GM18858 (cell line): Measurements from ENCODE around the gene GDE1.
A peak's percentile ranks its signal among the peaks of the same experiment; 100 is the strongest.
"Not testable (repeated sequence)": the region's sequence is repeated elsewhere in the genome, so short reads cannot be mapped to it uniquely, and the experiment has no call there.

Source experiments
- ATAC-seq: cut with Tn5 transposase; IDR thresholded peaks from one replicate; pipeline ENCODE4 v1.9.1; 2021; ENCODE audit not compliant: unreplicated experiment

The GDE1 gene

GRCh38 chr16:19521471-19522396 is at the start of gene GDE1:
TSS of gene GDE1 (minus strand) at chr16:19522098. CDS start at chr16:19521964, 134 bp downstream.
- peak; percentile 68 for ATAC-seq

- ATAC-seq, result no peak
Observed at GRCh38 chr16:19567560-19567959, 45.7 kb upstream of the GDE1 start.

GRCh38 chr16:19566362-19566761 is 44.5 kb upstream of the GDE1 start:
- no peak for ATAC-seq

GRCh38 chr16:19563377-19563776 is 41.5 kb upstream of the GDE1 start:
- ATAC-seq, result no peak

DNA sequence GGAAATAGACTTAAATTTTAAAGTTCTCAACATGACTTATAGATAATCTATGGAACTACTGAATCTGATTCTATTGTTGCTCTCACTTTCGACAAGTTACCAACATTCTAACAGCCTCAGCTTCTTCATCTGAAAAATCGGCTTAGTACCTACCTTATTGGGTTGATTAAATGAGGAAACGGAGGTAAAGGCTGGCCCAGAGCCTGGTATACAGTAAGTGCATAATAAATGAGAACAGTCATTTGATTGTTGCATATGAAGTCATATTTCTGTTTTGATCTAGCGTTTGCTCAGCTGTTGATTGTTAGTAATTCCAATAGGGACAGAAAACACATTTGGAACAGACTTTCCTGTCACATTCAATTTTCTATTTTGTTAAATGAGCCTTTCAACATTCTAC is 38.2 kb upstream of the GDE1 start:
- no peak for ATAC-seq

DNA sequence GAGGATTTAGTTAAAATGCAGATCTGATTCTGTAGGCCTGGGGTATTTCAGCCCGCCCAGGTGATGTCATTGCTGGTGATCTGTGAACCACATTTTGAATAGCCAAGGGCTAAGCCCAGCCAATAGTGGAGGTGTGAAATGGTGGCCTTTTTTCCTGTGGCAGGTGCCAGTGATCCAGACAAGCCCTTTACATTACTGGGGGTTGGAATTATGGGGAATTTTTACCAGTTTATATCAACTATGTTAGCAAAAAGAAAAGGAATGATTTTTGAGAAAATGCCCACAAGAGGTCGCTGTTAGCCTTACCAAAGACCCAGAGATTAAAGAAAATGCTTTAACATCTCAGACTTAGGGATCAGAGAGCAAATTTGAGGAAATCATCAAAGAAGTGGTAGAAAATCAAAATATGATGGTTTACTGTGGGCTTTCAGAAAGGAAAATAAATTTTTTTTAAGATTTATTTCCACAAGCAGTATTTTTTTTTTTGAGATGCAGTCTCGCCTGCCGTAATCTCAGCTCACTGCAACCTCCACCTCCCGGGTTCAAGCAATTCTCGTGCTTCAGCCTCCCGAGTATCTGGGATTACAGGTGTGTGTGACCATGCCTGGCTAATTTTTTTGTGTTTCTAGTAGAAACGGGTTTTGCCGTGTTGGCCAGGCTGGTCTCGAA is 37.5 kb upstream of the GDE1 start:
- no peak for ATAC-seq

DNA sequence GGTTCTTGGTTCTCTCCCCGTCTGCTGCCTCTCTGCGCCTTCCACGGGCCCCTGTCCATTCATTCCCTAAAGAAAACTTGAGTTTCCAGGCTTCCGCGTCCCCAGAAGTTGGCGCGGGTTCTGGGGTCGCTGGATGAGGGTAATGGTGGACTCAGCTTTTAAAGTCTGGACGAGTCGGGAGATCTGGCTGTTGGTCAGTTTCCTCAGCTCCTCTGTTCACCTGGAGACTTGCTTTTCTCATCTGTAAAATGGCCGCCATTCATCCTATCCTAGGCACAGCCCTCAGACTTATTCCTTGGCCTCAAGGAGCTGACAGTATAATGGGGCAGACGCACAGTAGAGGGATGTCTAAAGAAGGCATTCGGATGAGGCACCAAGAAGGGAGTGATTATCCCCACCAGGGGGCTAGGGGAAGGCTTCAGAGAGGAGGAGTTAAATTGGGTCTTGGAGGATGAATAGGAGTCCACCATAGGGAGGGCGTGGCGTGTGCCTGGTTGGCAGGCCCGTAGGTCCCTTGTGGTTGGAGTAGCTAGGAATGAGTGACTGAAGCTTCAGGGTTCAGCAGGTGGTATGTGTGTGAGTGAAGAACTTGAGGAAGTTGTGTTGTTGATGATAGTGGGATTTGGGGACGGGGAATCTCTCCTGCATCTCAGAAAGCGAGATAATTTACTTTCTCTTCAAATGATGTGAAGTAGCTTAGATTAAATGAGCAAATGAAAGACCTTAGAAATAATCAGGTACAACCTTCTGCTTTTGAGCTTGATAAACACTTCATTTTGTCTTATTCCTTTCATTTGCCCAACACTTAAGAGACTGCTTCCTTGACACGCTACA is 34.3 kb upstream of the GDE1 start:
- ATAC-seq, result no peak

- peak; percentile 88 for ATAC-seq
Observed at GRCh38 chr16:19555186-19555937, 33.5 kb upstream of the GDE1 start, which contains the start of gene VPS35L. TSS of gene VPS35L (plus strand) at chr16:19555703. CDS start at chr16:19555730, 27 bp downstream.

DNA sequence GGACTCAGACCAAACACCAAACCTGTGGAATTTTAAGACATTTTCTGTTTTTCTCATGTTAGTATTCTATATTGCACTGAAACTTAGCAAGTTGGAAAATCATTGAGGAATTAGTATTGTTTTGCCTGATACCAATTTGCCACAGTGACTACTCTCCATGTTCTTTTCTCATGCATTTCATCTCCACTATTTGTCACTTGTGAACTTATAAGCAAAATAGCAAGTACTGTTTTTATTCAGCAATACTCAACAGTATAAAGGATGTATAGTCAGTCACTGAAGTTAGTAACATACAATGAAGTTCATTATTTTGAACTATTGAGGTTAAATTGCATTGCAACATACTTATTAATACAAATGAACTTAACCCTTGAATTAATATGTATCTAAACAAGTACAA is 27.8 kb upstream of the GDE1 start:
- ATAC-seq, result no peak

DNA sequence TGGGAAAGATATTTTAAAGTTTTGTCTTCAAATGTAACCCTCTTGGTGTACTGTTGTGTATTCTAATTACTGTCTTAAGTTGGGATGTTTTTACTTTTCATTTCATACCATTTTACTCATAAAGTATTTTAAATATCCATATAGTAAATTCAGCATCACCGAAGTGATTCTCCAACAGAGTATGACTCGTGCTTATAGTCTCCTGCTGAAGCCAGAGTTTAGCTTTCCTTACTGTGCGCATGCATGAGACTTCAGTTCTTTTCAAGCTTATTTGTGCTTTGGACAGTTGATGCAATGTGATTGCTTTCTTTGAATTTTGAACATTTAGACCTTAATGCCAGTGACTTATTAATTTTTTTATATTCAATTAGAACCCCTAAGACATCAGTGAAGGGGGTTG is 26.2 kb upstream of the GDE1 start:
- ATAC-seq, result no peak

DNA sequence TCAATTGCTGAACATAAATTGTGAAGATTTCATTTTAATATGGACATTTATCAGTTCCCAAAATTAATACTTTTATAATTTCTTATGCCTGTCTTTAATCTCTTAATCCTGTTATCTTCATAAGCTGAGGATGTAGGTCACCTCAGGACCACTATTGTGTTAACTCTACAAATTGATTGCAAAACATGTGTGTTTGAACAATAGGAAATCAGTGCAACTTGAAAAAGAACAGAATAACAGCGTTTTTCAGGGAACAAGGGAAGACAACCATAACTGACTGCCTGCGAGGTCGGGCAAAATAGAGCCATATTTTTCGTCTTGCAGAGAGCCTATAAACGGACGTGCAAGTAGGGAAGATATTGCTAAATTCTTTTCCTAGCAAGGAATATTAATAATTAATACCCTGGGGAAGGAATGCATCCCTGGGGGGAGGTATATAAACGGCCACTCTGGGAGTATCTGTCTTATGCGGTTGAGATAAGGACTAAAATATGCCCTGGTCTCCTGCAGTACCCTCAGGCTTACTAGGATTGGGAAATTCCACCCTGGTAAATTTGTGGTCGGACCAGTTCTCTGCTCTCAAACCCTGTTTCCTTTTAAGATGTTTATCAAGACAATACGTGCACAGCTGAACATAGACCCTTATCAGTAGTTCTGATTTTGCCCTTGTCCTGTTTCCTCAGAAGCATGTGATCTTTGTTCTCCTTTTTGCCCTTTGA is 21.5 kb upstream of the GDE1 start:
- not testable (repeated sequence) for ATAC-seq

GRCh38 chr16:19542138-19542821 is 20.4 kb upstream of the GDE1 start:
- no peak for ATAC-seq

DNA sequence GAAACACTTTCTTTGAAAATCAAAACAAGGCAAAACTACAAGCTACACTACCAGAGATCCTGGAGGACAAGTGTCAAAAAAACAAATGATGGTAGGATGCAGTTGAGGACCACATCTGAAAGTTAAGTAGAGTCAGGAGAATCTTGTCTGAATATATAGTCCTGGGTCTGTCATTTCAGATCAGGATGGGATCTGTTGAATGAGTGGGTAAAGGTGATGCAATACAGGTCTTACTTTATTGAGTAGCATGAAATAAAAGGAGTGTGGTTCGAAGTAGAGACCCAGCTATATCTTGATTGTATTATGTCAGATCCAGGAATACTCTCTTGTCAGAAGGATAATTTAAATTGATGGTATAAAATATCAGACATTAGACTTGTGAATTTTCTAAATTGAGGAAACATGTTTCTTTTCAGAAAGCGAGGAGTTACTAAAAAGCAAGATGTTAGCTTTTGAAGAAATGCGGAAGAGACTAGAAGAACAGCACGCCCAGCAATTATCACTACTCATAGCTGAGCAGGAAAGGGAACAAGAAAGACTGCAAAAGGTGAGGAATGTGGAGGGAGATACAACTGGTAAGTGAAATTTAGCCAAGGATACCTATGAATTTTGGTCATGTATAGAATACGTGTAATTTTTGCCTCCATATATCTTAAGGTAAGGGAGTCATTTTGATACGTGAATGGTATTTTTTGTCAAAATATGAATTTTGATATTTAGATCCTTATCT is 18.5 kb upstream of the GDE1 start:
- ATAC-seq, result no peak

DNA sequence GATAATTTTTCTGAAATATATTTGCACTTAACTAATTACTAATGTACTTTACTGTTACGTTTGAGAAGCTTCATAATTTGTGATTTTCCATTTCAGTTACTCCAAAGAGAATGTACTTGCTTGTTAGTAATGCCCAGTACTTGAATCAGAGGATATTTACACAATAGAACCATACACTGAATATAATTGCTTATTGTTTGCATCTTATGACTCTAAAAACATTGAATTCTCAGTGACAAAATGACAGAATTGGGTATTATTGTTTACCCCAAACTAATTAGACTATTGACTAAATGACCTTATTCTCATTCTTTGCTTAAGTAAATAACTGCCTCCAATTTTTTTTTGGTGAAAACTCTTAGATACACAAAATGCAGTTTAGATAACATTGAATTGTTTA is 10.7 kb upstream of the GDE1 start:
- ATAC-seq, result no peak

GRCh38 chr16:19528666-19529065 is 6.8 kb upstream of the GDE1 start:
- ATAC-seq, result no peak

DNA sequence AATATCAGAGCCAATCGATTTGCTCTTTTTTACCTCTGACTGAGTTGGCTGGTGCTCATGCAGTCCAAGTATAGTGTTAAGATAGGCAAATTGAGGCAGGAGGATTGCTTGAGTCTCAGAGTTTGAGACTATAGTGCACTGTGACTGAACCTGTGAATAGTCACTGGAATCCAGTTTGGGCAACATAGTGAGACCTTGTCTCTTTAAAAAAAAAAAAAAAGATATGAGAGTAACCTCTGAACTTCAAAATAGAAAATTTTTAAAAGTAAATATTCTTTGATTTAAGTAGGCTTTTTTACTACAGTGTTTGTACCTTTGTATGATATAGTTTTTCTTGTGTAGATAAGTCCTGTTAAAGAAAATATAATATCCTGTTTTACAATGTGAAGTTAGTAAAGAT is 5.3 kb upstream of the GDE1 start:
- ATAC-seq, result no peak

DNA sequence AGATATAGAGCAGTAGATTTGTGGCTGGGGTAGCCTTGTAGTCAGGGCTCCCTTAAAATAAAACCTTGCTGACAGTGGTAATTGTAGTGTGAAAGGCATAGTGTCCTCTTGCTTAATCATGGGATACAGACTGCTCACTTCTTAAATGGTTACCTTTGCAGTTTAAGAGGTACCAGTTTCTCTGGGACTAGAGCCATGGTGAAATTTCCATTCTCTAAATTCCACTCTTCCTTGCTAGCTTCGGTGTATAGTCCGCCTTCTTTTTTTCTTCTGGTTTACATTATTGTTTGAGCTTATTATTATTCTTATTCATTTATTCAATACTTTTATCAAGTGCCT is 3.5 kb upstream of the GDE1 start:
- no peak for ATAC-seq

DNA sequence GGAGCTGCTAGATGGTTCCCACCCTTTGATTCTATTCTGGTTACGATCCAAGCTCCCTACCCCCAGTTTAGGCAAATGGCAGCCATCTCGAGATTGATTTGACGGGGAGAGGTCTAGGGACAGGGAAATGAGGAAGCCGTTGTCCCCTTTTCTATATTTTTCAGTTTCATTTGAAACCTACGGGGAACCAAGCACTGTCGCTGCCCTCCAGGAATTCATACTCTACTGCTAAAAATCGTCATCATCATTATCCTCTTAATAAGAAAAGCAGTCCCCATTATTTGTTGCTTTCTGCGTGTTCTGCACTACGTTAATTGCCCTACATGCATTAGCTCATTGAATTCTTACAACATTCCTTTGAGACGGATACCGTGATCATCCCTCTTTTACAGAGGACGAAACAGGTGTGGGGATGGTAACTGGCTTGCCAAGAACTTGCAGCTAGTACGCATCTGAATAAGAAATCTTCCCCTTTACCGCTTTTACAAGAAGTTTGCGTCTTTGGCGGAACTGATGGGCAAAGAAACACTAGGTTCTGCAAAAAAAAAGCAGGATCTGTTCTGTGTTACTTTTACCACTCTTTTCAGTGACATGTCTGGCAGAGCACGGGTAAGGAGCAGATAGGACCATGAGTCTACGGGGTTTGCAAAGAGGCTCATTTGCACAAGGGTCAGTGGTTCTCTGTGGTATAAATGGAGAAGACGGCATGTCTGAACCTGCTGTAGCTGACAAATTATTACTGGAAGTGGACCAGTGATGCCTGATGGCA is 2.9 kb upstream of the GDE1 start:
- ATAC-seq, result no peak
